ENCODE measurements around the gene NKPD1. TPM values are rescaled to one million over a fixed set of nuclear protein-coding genes. Genes with fewer than 3 reads are reported as not detected.
A peak's percentile ranks its signal among the peaks of the same experiment; 100 is the strongest.

The NKPD1 gene
- total RNA-seq, 1 donor from 2014 or later, result not detected

DNA sequence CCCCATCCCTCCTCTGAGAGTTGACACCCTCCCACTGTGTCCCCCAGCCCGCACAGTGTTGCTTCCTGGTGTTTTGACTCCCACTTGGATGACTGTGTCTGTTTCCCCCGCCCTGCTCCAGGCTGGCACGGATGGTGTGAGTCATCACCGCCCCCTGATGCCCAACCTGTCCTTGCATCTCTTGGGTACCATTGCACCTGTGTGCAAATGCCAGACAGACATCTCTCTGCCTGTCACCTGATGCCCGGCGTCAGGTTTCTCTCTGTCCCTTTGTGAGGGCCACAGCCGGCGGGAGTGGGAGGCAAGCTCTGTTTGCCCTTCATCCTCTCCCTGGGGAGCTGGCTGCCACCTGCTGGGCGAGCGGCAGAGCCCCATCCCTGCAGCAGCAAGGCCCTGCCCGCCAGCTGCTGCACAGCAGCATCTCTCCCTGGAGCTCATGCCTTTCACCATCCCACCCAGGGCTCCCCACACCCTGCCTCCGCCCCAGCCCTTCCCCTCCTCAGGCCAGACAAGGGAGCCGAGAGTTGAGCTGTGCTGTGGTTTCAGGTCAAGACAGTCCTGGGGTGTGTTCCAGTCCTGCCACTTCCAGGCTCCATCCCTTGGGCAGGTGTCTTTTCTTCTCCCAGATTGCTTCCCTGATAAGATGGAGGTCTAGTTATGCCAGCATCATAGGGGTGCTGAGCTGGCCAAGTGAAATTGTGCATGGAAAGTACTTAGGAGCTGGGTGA, 29.7 kb downstream of the NKPD1 start:
- H3K79me2 ChIP-seq (ENCODE audit: insufficient read depth, low read length), result peaks cover 79% of the 10 kb centered on the region
- H3K4me2 ChIP-seq (ENCODE audit: low read length), result no peak overlapping the region
- peaks cover 5% of the 10 kb centered on the region for H3K4me1 ChIP-seq (ENCODE audit: insufficient read depth, low read length)
- no peak overlapping the region for H2AFZ ChIP-seq (ENCODE audit: low read depth, low read length)
- no peaks in the 10 kb centered on the region for H3K9me3 ChIP-seq (ENCODE audit: insufficient read depth, low read depth, low read length)
- peaks cover 9% of the 10 kb centered on the region for H3K36me3 Mint-ChIP-seq (ENCODE audit: low read depth, unreplicated experiment)
- peaks cover 4% of the 10 kb centered on the region for H3K4me1 Mint-ChIP-seq (ENCODE audit: low read depth, unreplicated experiment)
- H4K20me1 ChIP-seq (ENCODE audit: insufficient read depth, low read length), result peaks cover 91% of the 10 kb centered on the region
- H3K9me3 Mint-ChIP-seq (ENCODE audit: unreplicated experiment), result no peaks in the 10 kb centered on the region
- H3K9ac ChIP-seq (ENCODE audit: low read length), result peak overlapping the region; percentile 40
- H3K4me3 Mint-ChIP-seq (ENCODE audit: unreplicated experiment), result no peak overlapping the region
- H3K27ac Mint-ChIP-seq (ENCODE audit: unreplicated experiment), result no peak overlapping the region
- H3K27ac ChIP-seq (ENCODE audit: low read depth, low read length), result no peak overlapping the region
- DNase-seq (ENCODE audit: low read depth), result no peak
- no peak for TF ChIP-seq EZH2 (IDR thresholded peaks at IDR 0.05; ENCODE audit: insufficient read depth, low read length)
- no peaks in the 10 kb centered on the region for H3K27me3 ChIP-seq (ENCODE audit: insufficient read depth, low read length)
- H3K36me3 ChIP-seq (ENCODE audit: insufficient read depth, low read length), result no peaks in the 10 kb centered on the region
- FAIRE-seq, result no peak
- H3K27me3 Mint-ChIP-seq (ENCODE audit: low read depth, unreplicated experiment), result no peaks in the 10 kb centered on the region
- no peak overlapping the region for H3K4me3 ChIP-seq (ENCODE audit: insufficient read depth, low read depth, low read length)

DNA sequence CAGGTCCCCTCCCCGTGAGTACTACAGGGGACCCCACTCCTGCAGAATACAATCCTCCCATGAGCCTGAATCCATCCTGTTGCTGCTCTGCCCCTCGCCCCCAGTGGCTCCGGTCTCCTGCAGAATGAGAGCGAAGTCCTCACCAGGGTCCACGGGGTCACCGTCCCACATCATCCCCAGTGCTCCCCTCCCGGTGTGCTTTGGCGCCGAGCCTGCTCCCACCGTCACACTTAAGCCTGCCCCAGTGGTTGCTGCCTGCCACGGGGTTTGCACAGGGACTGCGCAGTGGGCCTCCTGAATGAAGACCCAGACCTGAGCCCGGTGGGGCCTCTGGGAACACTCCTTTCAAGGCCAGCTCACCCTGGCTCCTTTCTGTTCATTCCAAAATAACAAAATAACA, 30.5 kb downstream of the NKPD1 start:
- H3K9me3 Mint-ChIP-seq (ENCODE audit: unreplicated experiment), result no peaks in the 10 kb centered on the region

DNA sequence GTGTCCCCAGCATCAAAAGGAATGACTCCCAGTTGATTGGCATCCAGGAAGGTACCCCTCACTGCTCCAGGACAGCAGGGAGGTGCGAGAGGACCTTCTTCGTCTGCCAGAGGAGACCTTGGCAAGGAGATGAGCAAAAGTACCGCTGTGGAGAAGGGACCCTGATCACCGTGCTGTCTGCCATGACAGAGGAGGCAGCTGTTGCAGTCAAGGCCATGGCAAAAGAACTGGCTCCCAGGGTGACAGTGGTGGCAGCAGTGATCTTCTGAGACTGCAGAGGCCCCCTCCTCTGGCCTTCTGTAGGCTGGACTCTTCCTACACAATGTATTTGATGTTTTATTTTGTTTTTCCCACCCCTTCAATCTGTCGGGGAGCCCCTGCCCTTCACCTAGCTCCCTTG, 32.0 kb downstream of the NKPD1 start:
- DNase-seq (ENCODE audit: low read depth), result no peak
- Mint-ChIP-seq H3K9me3 (ENCODE audit: unreplicated experiment) (no peaks in the 10 kb centered on the region), H3K4me3 (ENCODE audit: unreplicated experiment) (no peak overlapping the region), H3K4me1 (ENCODE audit: low read depth, unreplicated experiment) (peaks cover 3% of the 10 kb centered on the region), H3K27me3 (ENCODE audit: low read depth, unreplicated experiment) (no peaks in the 10 kb centered on the region), H3K36me3 (ENCODE audit: low read depth, unreplicated experiment) (peaks cover 6% of the 10 kb centered on the region), H3K27ac (ENCODE audit: unreplicated experiment) (no peak overlapping the region)
- Histone ChIP-seq H3K9me3 (ENCODE audit: insufficient read depth, low read depth, low read length) (no peaks in the 10 kb centered on the region), H3K9ac (ENCODE audit: low read length) (no peak overlapping the region), H2AFZ (ENCODE audit: low read depth, low read length) (no peak overlapping the region), H3K4me1 (ENCODE audit: insufficient read depth, low read length) (peaks cover 5% of the 10 kb centered on the region), H3K4me2 (ENCODE audit: low read length) (no peak overlapping the region), H4K20me1 (ENCODE audit: insufficient read depth, low read length) (peaks cover 94% of the 10 kb centered on the region), H3K27ac (ENCODE audit: low read depth, low read length) (no peak overlapping the region), H3K4me3 (ENCODE audit: insufficient read depth, low read depth, low read length) (no peak overlapping the region), H3K79me2 (ENCODE audit: insufficient read depth, low read length) (peaks cover 82% of the 10 kb centered on the region), H3K36me3 (ENCODE audit: insufficient read depth, low read length) (no peaks in the 10 kb centered on the region), H3K27me3 (ENCODE audit: insufficient read depth, low read length) (no peaks in the 10 kb centered on the region)
- TF ChIP-seq, protein P1, sequence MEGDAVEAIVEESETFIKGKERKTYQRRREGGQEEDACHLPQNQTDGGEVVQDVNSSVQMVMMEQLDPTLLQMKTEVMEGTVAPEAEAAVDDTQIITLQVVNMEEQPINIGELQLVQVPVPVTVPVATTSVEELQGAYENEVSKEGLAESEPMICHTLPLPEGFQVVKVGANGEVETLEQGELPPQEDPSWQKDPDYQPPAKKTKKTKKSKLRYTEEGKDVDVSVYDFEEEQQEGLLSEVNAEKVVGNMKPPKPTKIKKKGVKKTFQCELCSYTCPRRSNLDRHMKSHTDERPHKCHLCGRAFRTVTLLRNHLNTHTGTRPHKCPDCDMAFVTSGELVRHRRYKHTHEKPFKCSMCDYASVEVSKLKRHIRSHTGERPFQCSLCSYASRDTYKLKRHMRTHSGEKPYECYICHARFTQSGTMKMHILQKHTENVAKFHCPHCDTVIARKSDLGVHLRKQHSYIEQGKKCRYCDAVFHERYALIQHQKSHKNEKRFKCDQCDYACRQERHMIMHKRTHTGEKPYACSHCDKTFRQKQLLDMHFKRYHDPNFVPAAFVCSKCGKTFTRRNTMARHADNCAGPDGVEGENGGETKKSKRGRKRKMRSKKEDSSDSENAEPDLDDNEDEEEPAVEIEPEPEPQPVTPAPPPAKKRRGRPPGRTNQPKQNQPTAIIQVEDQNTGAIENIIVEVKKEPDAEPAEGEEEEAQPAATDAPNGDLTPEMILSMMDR (IDR thresholded peaks at IDR 0.05; ENCODE audit: insufficient read depth, low read depth, low read length), result no peak
- TF ChIP-seq EZH2 (IDR thresholded peaks at IDR 0.05; ENCODE audit: insufficient read depth, low read length), result no peak
- FAIRE-seq, result no peak

More for the DNA sequence above, 30.5 kb downstream of the NKPD1 start:
- TF ChIP-seq, protein P1 (IDR thresholded peaks at IDR 0.05; ENCODE audit: insufficient read depth, low read depth, low read length), result no peak
- no peak for TF ChIP-seq EZH2 (IDR thresholded peaks at IDR 0.05; ENCODE audit: insufficient read depth, low read length)
- Histone ChIP-seq H2AFZ (ENCODE audit: low read depth, low read length) (no peak overlapping the region), H4K20me1 (ENCODE audit: insufficient read depth, low read length) (peaks cover 92% of the 10 kb centered on the region), H3K79me2 (ENCODE audit: insufficient read depth, low read length) (peaks cover 81% of the 10 kb centered on the region), H3K27me3 (ENCODE audit: insufficient read depth, low read length) (no peaks in the 10 kb centered on the region), H3K4me2 (ENCODE audit: low read length) (no peak overlapping the region), H3K36me3 (ENCODE audit: insufficient read depth, low read length) (no peaks in the 10 kb centered on the region), H3K27ac (ENCODE audit: low read depth, low read length) (no peak overlapping the region), H3K4me1 (ENCODE audit: insufficient read depth, low read length) (peaks cover 5% of the 10 kb centered on the region), H3K9ac (ENCODE audit: low read length) (peak overlapping the region; percentile 40), H3K9me3 (ENCODE audit: insufficient read depth, low read depth, low read length) (no peaks in the 10 kb centered on the region), H3K4me3 (ENCODE audit: insufficient read depth, low read depth, low read length) (no peak overlapping the region)
- H3K4me1 Mint-ChIP-seq (ENCODE audit: low read depth, unreplicated experiment), result peaks cover 3% of the 10 kb centered on the region
- peaks cover 9% of the 10 kb centered on the region for H3K36me3 Mint-ChIP-seq (ENCODE audit: low read depth, unreplicated experiment)
- DNase-seq (ENCODE audit: low read depth) (no peak), FAIRE-seq (no peak)
- no peak overlapping the region for H3K27ac Mint-ChIP-seq (ENCODE audit: unreplicated experiment)
- H3K4me3 Mint-ChIP-seq (ENCODE audit: unreplicated experiment), result peak overlapping the region; percentile 40
- H3K27me3 Mint-ChIP-seq (ENCODE audit: low read depth, unreplicated experiment), result no peaks in the 10 kb centered on the region

All from astrocyte (in vitro differentiated cells and primary cell).